HG02840 (cell line): ENCODE results near the gene NKAP.
"Not testable (repeated sequence)": the region's sequence is repeated elsewhere in the genome, so short reads cannot be mapped to it uniquely, and the experiment has no call there.

Experiments
- ATAC-seq: cut with Tn5 transposase; IDR thresholded peaks from one replicate; pipeline ENCODE4 v1.9.1; 2021; ENCODE audit warnings: mild to moderate bottlenecking, moderate library complexity, moderate number of reproducible peaks; ENCODE audit not compliant: unreplicated experiment, low FRiP score

Gene NKAP

DNA sequence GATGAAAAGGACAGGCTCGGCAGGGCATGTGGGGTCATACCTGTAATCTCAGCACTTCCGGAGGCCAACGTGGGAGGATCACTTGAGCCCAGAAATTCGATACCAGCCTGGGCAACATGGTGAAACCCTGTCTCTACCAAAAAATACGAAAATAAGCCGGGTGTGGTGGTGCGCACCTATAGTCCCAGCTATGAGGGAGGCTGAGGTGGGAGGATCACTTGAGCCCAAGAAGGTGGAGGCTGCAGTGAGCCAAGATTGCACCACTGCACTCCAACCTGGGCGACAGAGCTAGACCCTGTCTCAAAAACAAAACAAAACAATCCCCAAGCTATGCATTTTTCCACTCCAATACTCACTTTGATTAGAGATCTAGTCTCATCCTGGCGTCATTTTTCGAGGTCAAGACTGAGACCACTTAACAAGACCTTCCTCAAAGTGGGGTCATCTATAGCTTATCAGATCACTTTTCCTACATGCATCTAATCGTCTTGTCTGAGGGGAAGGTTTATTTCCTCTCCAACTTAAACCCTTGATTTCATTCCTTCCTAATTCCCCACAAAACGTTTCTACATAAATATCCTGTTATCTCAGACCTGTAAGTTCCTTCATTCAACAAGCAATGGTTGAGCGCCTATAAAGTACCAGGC, 1.3 kb downstream of the NKAP start:
- ATAC-seq = no peak

DNA sequence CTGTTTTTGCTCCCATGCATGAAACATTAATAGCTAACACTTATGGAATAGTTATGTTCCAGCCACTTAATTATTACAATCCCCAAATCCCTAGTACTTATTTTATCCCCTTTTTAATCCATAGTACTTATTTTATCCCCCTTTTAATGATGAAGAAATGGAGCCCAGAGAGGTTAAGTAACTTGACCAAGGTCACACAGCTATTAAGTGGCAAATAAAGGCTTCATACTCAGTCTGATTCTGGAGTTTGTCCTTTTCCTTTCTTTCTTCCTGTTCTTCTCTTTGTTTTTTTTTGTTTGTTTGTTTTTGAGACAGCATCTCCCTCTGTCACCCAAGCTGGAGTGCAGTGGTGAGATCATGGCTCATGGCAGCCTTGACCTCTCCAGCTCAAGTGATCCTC, 2.2 kb downstream of the NKAP start:
- ATAC-seq = no peak

DNA sequence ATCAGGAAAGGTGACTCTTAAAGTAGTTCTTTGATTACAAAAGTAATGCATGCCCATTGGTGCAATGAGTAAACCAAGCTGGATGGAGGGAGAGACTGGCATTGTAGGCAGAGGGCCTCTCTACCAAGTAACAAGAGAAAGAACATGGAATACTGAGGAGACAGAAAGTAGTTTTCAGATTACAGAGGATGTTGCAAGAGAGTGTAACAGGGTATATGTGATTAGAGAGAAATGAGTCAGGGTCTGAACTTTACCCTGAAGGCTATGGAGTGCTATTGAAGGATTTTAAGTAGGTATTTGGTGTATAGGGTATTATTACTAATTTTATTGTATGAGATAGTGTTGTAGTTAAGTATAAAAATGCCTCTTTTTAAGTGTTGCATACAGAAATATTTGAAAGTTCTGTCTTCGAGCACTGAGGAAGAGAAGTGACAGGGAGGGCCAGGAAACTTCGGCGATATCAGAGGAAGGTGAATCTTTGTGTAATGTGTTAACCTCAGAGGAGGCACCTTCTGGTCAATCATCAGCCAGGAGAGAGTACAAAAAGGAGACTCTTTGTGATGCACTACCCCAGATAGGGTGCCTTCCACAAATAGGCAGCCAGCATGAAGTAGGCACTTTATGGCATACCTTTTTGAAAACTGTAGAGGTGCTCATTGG, 8.2 kb downstream of the NKAP start:
- ATAC-seq = no peak

DNA sequence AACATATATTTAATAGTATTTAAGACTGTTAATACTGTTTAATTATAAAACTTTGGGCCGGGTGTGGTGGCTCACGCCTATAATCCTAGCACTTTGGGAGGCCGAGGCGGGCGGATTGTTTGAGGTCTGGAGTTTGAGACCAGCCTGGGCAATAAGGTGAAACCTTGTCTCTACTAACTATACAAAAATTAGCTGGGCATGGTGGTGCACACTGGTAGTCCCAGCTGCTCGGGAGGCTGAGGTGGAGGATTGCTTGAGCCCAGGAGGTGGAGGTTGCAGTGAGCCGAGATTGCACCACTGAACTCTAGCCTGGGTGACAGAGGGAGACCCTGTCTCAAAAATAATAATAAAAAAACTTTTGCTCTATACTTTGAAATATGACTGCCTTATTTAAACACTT, 21.2 kb downstream of the NKAP start:
- ATAC-seq = not testable (repeated sequence)

DNA sequence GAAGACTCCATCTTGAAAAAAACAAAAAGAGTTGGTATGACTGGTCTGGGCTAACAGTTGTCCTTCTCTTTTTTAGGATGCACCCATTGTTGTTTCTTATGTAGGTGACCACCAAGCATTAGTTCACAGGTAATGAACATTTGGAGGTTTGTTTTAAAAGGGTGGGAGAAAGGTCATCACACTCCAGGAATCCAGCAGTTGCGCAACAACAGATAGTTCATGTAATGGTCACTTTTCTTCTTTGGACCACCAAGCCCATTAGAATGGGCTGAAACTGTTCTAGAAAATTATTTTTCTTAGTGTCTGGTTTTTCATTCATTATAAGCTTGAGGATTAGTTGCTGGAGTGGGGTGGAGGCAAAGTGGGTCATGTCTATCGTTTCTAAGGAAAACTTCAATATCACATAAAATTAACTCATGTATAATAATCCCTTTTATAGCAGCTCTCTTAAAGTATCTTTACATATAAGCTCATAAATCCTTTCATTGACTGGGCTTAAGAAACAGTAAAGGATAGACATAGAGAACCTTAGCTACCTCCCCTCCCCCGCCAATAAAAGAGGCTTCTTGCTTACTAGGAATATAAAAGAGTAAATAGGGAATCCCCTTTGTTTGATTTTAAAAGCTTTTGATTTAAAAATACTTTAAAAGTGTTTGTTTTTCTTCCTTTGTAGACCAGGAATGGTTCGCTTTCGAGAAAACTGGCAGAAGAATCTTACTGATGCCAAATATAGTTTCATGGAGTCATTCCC, 23.5 kb downstream of the NKAP start:
- no peak for ATAC-seq

DNA sequence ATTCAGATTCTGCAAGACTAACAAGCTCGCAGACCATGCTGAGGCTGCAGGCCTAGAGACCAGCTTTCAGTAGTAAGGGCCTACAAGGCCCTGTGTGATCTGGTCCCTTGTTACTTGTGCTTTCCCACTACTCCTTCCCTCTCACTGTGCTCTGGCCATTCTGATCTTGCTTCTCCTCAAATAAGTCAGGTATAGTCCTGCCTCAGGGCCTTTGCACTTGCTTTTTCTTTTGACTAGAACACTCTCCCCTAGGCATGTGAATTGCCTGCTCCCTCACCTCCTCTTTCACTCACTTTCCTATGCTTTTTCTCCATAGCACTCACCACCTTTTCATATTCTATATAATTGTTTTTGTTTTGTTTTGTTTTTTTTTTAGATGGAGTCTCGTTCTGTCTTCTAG, 25.7 kb downstream of the NKAP start:
- no peak for ATAC-seq

DNA sequence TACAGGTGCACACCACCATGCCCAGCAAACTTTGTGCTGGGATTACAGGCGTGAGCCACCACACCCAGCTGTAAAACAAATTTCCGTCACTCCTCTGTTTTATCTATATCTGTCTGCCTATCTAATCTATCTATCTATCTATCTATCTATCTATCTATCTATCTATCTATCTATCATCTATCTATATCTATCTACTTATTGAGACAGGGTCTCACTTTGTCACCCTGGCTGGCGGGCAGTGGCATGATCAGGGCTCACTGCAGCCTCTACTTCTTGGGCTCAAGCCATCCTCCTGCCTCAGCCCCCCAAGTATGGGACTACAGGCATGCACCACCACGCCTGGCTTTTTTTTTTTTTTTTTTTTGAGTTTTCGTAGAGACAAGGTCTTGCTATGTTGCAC, 27.2 kb downstream of the NKAP start:
- ATAC-seq = no peak

DNA sequence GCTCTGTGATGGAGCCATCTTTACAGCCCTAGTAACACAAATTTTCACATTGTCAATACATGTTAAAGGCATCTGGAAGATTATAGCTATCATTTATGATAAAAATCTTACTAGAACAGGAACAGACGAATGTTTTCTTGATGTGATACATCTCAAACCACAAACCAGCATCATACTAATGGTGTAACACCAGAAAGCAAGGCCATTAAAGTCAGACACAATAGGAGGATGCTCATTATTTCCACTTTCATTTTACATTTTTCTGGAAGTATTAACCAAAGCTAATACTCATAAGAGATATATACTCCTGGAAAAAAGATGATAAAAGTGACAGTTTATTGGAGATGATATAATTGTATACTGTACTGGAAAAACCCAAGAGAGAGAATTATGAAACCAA, 42.6 kb downstream of the NKAP start:
- no peak for ATAC-seq

DNA sequence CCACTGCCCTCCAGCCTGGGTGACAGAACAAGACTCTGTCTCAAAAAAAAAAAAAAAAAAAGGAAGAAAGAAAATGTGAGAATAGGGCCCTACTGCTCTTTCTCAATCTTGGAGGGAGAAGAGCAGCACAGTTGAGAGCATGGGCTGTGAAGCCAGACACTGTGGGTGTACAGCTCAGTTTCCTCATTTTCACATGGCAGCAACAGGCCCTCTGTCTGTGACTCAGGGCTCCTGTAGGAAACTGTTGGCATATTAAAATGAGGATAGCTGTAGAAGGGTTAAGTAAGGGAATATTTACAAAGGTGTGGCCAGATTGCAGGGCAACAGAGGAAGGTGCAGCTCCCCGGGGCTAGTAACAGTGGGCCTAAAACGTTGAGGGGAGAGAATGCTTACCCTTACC, 44.4 kb downstream of the NKAP start:
- ATAC-seq = no peak

DNA sequence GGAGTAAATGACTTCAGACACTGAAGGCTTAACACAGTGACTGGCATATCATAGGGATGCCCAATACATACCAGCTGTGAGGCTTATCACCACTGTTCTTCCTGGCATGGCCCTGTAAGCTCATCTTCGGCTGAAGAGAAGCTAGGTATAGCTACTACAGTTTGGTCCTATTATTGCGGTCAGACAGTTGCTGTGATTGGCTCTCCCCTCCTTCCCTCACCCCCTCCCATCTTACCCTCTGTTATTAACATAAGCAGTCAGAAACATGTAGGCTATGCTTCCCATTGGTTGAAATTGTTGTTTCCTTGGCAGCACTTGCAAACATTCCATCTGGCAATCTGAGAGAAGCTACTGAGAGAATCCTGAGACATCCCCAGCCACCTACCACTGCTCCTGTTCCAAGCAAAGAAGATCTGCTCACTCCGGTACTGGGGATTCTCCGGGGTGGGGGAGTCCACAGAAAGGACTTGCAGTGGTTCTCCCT, 47.7 kb downstream of the NKAP start, which contains the start of gene AKAP14:
AKAP14 (plus strand) TSS at position 51 of the 484 bp plus-strand sequence. CDS start 7,331 bp downstream, outside the sequence.
- ATAC-seq = no peak

DNA sequence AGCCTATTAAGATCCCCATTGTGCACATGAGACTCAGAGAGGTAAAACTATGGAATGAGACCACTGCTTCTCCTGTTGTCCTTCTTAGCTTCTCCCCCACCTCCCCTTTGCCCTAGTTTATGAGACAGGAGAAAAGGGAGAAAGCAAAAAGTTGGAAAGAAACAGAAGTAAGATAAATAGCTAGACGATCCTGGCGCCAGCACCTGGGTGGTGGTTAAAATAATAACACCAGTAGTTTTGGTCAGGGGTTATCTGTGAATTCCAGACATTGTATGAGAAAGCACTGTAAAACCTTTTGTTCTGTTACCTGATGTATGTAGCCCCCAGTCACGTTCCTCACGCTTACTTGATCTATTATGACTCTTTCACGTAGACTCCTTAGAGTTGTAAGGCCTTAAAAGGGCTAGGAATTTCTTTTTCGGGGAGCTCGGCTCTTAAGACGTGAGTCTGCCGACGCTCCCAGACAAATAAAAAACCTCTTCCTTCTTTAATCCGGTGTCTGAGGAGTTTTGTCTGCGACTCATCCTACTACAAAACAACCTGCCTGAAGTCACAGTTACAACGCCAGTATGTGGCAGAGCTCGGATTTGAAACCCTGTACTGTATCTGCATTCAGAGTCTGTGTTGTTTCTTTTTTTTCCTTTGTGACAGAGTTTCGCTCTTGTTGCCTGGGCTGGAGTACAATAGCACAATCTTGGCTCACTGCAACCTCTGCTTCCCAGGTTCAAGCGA, 51.4 kb downstream of the NKAP start:
- ATAC-seq = not testable (repeated sequence)

DNA sequence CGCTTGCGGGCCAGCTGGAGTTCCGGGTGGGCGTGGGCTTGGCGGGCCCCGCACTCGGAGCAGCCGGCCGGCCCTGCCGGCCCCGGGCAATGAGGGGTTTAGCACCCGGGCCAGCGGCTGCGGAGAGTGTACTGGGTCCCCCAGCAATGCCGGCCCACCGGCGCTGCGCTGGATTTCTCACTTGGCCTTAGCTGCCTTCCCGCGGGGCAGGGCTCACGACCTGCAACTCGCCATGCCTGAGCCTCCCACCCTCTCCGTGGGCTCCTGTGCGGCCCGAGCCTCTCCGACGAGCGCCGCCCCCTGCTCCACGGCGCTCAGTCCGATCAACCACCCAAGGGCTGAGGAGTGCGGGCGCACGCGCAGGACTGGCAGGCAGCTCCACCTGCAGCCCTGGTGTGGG, 52.9 kb downstream of the NKAP start:
- not testable (repeated sequence) for ATAC-seq

DNA sequence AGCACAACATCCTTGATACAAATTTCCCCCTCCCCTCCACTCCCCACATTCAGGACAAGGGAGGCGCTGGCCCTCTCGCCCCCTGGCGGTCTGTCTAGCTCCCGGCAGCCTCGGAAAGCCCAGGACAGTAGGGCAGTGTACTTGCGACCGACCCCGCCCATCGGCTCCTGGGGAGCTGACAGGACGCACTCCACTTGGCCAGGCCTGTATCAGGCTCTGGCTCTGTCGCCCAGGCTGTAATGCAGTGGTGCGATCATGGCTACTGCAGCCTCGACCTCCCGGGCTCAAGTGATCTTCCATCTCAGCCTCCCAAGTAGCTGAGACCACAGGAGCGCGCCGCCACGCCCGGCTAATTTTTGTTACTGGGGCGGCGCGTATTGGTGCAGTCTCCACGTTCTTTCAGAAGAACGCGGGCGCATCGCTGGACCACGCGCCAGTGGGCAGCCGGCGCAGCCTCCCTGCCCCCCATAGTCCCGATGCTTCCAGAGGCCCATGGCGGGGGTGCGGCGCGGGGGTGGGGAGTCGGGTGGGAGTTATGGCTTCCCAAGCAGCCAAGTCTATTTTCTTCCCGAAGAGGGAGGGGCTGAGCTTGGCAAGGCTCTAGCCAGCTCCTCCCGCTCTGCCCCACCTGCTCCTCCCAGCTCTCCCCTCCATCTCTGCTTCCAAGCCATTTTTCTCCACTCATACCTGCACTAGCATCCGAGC, 55.7 kb downstream of the NKAP start:
- no peak for ATAC-seq

DNA sequence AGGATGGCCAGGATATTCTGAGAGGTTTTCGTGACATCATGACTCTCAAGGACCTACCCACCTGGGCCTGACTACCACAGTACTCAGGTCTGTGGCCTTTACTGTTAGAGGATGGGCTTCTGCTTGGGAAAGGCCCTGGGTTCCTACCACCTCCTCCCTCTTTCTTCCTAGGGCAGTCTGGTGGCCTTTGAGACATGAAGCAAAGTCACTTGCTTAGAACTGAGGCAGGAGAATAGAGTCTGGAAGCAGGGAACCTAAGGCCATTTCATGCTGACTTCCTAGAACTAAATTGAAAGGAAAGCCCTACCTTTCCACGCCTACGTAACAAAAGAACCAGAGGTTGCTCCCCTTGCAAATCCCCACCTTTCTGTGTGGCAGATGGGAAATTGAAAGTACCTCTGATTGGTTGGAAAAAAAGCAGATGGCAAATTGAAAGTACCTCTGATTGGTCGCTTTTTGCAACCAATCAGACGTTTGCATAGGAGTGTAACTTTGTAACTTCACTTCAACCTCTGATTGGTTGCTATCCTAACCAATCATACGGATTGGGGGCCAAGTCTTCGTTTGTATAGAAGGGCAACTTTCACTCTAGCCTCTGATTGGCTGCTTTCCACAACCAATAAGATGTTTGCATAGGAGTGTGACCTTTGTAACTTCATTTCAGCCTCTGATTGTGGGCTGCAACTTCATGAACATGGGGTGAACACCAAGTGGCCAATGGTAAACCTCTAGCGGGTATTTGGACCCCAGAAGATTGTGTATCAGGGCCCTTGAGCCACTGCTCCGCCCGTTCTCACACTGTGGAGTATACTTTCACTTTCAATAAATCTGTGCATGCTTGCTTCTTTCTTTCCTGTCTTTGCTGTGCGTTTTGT, 57.8 kb downstream of the NKAP start:
- no peak for ATAC-seq

DNA sequence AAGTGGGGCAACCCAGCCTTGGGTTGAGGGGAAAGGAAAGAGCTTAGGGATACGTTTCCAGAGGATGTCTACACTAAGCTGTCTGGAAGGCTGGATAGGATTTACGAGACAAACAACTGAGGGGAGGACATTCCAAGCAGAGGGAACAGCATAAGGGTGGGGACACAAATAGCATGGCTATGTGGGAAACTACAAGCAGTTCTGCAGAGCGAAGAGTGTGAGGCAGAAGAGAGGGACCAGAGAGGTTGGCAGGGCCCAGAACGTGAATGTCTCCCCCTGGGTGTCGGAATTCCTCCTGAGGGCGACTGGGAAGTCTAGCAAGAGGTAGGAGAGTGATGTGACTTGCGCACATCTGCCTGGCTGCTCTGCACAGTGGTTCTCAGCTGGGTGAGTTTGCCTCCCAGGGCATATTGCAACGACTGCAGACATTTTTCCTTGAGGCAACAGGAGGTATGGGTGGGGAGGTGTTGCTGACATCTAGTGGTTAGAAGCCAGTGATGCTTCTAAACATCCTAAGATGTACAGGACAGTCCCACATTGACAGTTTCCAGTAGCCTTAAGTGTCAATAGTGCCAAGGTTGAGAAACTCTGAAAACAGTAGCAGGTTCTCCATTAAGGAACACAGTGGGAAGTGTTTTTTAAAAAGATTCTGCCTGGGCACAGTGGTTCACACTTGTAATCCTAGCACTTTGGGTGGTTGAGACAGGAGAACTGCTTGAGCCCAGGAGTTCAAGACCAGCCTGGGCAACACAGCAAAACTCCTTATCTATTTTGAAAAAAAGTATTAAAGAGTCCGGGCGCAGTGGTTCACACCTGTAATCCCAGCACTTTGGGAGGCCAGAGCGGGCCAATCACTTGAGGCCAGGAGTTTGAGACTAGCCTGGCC, 62.8 kb downstream of the NKAP start:
- peak; percentile 67 for ATAC-seq

DNA sequence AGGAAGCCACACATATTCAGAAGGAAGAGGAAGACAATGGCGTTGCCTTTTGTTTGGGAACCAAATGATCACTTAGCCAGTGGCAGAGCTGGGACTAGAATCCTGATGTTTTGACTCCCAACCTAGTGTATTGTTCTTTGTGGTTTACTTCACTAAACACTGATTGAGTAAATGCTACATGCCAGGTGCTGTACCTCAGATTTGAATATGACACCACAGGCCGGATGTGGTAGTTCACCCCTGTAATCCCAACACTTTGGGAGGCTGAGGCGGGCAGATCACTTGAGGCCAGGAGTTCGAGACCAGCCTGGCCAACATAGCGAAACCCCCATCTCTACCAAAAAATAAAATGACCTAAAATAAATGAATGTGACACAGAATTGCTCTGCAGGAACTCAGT, 63.5 kb downstream of the NKAP start:
- no peak for ATAC-seq

DNA sequence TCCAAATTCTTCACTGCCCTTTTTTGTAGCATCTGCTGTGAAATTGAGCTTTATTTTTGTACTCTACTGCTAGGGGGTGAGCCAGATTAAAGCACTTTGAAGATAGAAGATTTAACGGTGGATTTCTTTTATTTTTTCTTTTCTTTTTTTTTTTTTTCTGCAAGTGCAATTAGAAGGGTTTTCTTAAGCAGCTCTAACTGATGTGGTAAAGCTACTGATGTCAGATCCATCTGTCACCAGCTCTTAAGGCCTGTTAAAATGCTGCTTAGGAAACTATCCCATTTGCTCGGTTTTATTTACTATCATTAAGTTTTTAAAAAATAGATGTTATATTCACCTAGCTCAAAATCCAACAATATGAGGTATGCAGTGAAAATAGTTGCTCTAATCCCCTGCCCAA, 64.8 kb downstream of the NKAP start:
- ATAC-seq = no peak
